SU-DHL-6 (cell line): ENCODE results near the gene SLFN14.

Source experiments
- H2AFZ ChIP-seq: fragments of 200-600 bp; sonication (generic); 2 replicates; pipeline ENCODE4 v1.6.1; 2014; ENCODE audit warnings: low read depth, mild to moderate bottlenecking, moderate library complexity, mixed read lengths, antibody characterized with exemption, low read length; ENCODE audit not compliant: severe bottlenecking
- H3F3A ChIP-seq: fragments of 200-600 bp; shearing (Covaris generic); 2 replicates; pipeline ENCODE4 v1.6.0; 2016; ENCODE audit warnings: antibody characterized with exemption, mild to moderate bottlenecking; ENCODE audit not compliant: insufficient read depth
- H3K27ac ChIP-seq: fragments of 200-600 bp; sonication (generic); 2 replicates; pipeline ENCODE4 v1.5.1; 2016; ENCODE audit warnings: low read depth, mild to moderate bottlenecking, low read length, moderate library complexity, mixed read lengths
- H3K27me3 ChIP-seq: fragments of 200-600 bp; sonication (generic), shearing (Covaris generic); 2 replicates; pipeline ENCODE4 v1.6.0; 2014; ENCODE audit warnings: mild to moderate bottlenecking, low read length
- H3K36me3 ChIP-seq: fragments of 200-600 bp; sonication (generic); 2 replicates; pipeline ENCODE4 v1.6.1; 2014; ENCODE audit warnings: mild to moderate bottlenecking, low read length, mixed read lengths
- H3K4me2 ChIP-seq: fragments of 300-600, 200-600 bp; shearing (Covaris generic), sonication (generic); 2 replicates; pipeline ENCODE4 v1.6.0; 2014; ENCODE audit warnings: low read length, low read depth, mild to moderate bottlenecking; ENCODE audit not compliant: poor library complexity, severe bottlenecking
- H3K4me3 ChIP-seq: fragments of 200-600 bp; sonication (generic); 2 replicates; pipeline ENCODE4 v1.5.1; 2014; ENCODE audit warnings: antibody characterized with exemption, low read length, mild to moderate bottlenecking, mixed read lengths; ENCODE audit not compliant: insufficient read depth, poor library complexity, severe bottlenecking
- H3K79me2 ChIP-seq: fragments of 200-600 bp; sonication (generic); 2 replicates; pipeline ENCODE4 v1.6.1; 2014; ENCODE audit warnings: mild to moderate bottlenecking, low read length, moderate library complexity; ENCODE audit not compliant: insufficient read depth
- H3K9ac ChIP-seq: fragments of 200-600 bp; sonication (generic); 2 replicates; pipeline ENCODE4 v1.7.0; 2014; ENCODE audit warnings: mild to moderate bottlenecking, low read length
- H3K9me2 ChIP-seq: fragments of 200-600 bp; sonication (generic); replicated peaks from 2 replicates; pipeline ENCODE4 v1.6.1; 2014; ENCODE audit warnings: low read length; ENCODE audit not compliant: insufficient read depth
- H3K9me3 ChIP-seq: fragments of 200-600 bp; sonication (generic); 2 replicates; pipeline ENCODE4 v1.6.1; 2014; ENCODE audit warnings: low read length, mixed read lengths; ENCODE audit not compliant: insufficient read depth
- H4K20me1 ChIP-seq: fragments of 200-600 bp; sonication (generic); 2 replicates; pipeline ENCODE4 v1.6.1; 2014; ENCODE audit warnings: low read depth, mild to moderate bottlenecking, antibody characterized with exemption, low read length, moderate library complexity, mixed read lengths
- CTCF ChIP-seq: fragments of 200-600 bp; sonication (generic); IDR thresholded peaks from one replicate; pipeline ENCODE4 v1.5.1; 2017; ENCODE audit warnings: antibody characterized with exemption, mild to moderate bottlenecking, low read length, moderate library complexity; ENCODE audit not compliant: insufficient read depth, poor library complexity, severe bottlenecking
- EZH2phosphoT487 ChIP-seq: fragments of 200-600 bp; sonication (generic), shearing (Covaris generic); conservative IDR thresholded peaks from 2 replicates; pipeline ENCODE4 v1.6.1; 2018; ENCODE audit warnings: mild to moderate bottlenecking, antibody characterized with exemption, low read length, moderate library complexity, mixed read lengths

Gene SLFN14

GRCh38 chr17:35542990-35543389 is 17.6 kb downstream of the SLFN14 start:
- no peak overlapping the region for H3K9ac ChIP-seq
- H3K27ac ChIP-seq, result no peak overlapping the region
- TF ChIP-seq CTCF (no peak), EZH2phosphoT487 (no peak)
- no peak overlapping the region for H3K4me2 ChIP-seq
- H3K36me3 ChIP-seq, result no peaks in the 10 kb centered on the region
- H3K79me2 ChIP-seq, result no peaks in the 10 kb centered on the region
- H2AFZ ChIP-seq, result no peak overlapping the region
- H3F3A ChIP-seq, result no peaks in the 10 kb centered on the region
- H3K9me2 ChIP-seq, result no peaks in the 10 kb centered on the region
- no peaks in the 10 kb centered on the region for H3K9me3 ChIP-seq
- H4K20me1 ChIP-seq, result no peaks in the 10 kb centered on the region
- H3K4me3 ChIP-seq, result no peak overlapping the region
- H3K27me3 ChIP-seq, result no peaks in the 10 kb centered on the region

GRCh38 chr17:35541434-35541833 is 19.2 kb downstream of the SLFN14 start:
- no peak for TF ChIP-seq CTCF
- no peak for TF ChIP-seq EZH2phosphoT487
- no peak overlapping the region for H2AFZ ChIP-seq
- peak overlapping the region; percentile 10 for H3K4me2 ChIP-seq
- no peak overlapping the region for H3K27ac ChIP-seq
- H3K9ac ChIP-seq, result no peak overlapping the region
- no peaks in the 10 kb centered on the region for H3F3A ChIP-seq
- no peaks in the 10 kb centered on the region for H3K79me2 ChIP-seq
- H3K36me3 ChIP-seq, result no peaks in the 10 kb centered on the region
- H3K4me3 ChIP-seq, result no peak overlapping the region
- no peaks in the 10 kb centered on the region for H3K27me3 ChIP-seq
- H4K20me1 ChIP-seq, result no peaks in the 10 kb centered on the region
- H3K9me2 ChIP-seq, result no peaks in the 10 kb centered on the region
- no peaks in the 10 kb centered on the region for H3K9me3 ChIP-seq

GRCh38 chr17:35540589-35541404 is 19.8 kb downstream of the SLFN14 start:
- Histone ChIP-seq H2AFZ (no peak overlapping the region), H3K79me2 (no peaks in the 10 kb centered on the region), H3K4me3 (no peak overlapping the region), H3K9me2 (no peaks in the 10 kb centered on the region), H3K36me3 (no peaks in the 10 kb centered on the region), H3F3A (no peaks in the 10 kb centered on the region), H3K27ac (no peak overlapping the region), H3K27me3 (no peaks in the 10 kb centered on the region), H3K4me2 (peak overlapping the region; percentile 10), H4K20me1 (no peaks in the 10 kb centered on the region), H3K9me3 (no peaks in the 10 kb centered on the region), H3K9ac (no peak overlapping the region)
- TF ChIP-seq CTCF (no peak), EZH2phosphoT487 (no peak)
